ENCODE results near the gene ARL15. TPM values are rescaled to one million over a fixed set of nuclear protein-coding genes. Genes with fewer than 3 reads are reported as not detected.

The ARL15 gene
- total and polyA plus RNA-seq, 9 of the 15 experiments (the other 6 are each of a cell fraction or from before 2014, with no cell fraction given), result 18.5 to 80.4 (median 57.0) TPM

- TF ChIP-seq FIP1L1 (IDR thresholded peaks at IDR 0.05; ENCODE audit: low read depth, low read length, poor library complexity, severe bottlenecking), result no peak
Measured at GRCh38 chr5:53923961-53924360, 386.4 kb downstream of the ARL15 start (continued).

- WGBS (ENCODE audit: insufficient coverage, low coverage, missing lambda C conversion rate), result 81% methylated on average over 8 of the region's 8 CpGs
- in situ Hi-C loops (cut with MboI) (no loop called here), intact Hi-C loops (cut with micrococcal nuclease) (no loop called here)
- no TSS peak for BruUV-seq (replicated peaks)
- Histone ChIP-seq H3K4me1 (replicated peaks in 1 of 2; ENCODE audit: control insufficient read depth in 2 of 2, insufficient read depth in 2 of 2, low read length in 2 of 2) (peaks cover 0 to 2% of the 10 kb centered on the region in 2 experiments; a peak in 2 of 5 replicates), H3K4me3 (no peak overlapping the region), H4K20me1 (replicated peaks; ENCODE audit: control insufficient read depth, insufficient read depth, low read length) (0 out of 2 replicates have a peak, but pooled peaks cover 7% of the 10 kb centered on the region), H3K79me2 (ENCODE audit: control insufficient read depth, insufficient read depth, low read length) (no peaks in the 10 kb centered on the region), H3K9ac (ENCODE audit: insufficient read depth in 1 of 2, low read depth in 2 of 2, low read length in 2 of 2) (no peak overlapping the region), H3K27ac (ENCODE audit: extremely low read depth, low read depth, low read length) (no peak overlapping the region), H3K36me3 (ENCODE audit: control insufficient read depth, insufficient read depth, low read length) (no peaks in the 10 kb centered on the region), H2AFZ (ENCODE audit: low read depth, low read length) (no peak overlapping the region), H3K9me1 (ENCODE audit: control insufficient read depth, insufficient read depth, low read length) (no peaks in the 10 kb centered on the region), H3K27me3 (ENCODE audit: control insufficient read depth in 2 of 2, insufficient read depth in 2 of 2, low read length in 2 of 2) (no peaks in the 10 kb centered on the region), H3K4me2 (ENCODE audit: insufficient read depth, low read length) (no peak overlapping the region), H3K9me3 (replicated peaks; ENCODE audit: control insufficient read depth, insufficient read depth, low read depth, low read length) (no peaks in the 10 kb centered on the region)
- POLR2A ChIA-PET, result no interaction called here
- CTCF ChIA-PET (ENCODE audit: low intra/inter-chr PET ratio), result no interaction called here
- DNase-seq (ENCODE audit: extremely low read depth in 1 of 4, low spot score in 3 of 4) (no peak), ATAC-seq (no peak), FAIRE-seq (no peak)
- TF ChIP-seq, protein P1, sequence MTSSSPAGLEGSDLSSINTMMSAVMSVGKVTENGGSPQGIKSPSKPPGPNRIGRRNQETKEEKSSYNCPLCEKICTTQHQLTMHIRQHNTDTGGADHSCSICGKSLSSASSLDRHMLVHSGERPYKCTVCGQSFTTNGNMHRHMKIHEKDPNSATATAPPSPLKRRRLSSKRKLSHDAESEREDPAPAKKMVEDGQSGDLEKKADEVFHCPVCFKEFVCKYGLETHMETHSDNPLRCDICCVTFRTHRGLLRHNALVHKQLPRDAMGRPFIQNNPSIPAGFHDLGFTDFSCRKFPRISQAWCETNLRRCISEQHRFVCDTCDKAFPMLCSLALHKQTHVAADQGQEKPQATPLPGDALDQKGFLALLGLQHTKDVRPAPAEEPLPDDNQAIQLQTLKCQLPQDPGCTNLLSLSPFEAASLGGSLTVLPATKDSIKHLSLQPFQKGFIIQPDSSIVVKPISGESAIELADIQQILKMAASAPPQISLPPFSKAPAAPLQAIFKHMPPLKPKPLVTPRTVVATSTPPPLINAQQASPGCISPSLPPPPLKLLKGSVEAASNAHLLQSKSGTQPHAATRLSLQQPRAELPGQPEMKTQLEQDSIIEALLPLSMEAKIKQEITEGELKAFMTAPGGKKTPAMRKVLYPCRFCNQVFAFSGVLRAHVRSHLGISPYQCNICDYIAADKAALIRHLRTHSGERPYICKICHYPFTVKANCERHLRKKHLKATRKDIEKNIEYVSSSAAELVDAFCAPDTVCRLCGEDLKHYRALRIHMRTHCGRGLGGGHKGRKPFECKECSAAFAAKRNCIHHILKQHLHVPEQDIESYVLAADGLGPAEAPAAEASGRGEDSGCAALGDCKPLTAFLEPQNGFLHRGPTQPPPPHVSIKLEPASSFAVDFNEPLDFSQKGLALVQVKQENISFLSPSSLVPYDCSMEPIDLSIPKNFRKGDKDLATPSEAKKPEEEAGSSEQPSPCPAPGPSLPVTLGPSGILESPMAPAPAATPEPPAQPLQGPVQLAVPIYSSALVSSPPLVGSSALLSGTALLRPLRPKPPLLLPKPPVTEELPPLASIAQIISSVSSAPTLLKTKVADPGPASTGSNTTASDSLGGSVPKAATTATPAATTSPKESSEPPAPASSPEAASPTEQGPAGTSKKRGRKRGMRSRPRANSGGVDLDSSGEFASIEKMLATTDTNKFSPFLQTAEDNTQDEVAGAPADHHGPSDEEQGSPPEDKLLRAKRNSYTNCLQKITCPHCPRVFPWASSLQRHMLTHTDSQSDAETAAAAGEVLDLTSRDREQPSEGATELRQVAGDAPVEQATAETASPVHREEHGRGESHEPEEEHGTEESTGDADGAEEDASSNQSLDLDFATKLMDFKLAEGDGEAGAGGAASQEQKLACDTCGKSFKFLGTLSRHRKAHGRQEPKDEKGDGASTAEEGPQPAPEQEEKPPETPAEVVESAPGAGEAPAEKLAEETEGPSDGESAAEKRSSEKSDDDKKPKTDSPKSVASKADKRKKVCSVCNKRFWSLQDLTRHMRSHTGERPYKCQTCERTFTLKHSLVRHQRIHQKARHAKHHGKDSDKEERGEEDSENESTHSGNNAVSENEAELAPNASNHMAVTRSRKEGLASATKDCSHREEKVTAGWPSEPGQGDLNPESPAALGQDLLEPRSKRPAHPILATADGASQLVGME (CRISPR knock-in tag; IDR thresholded peaks at IDR 0.05), result no peak
- TF ChIP-seq MXI1 (IDR thresholded peaks at IDR 0.05; ENCODE audit: low read depth, low read length) (no peak), RBM34 (IDR thresholded peaks at IDR 0.05; ENCODE audit: borderline replicate concordance, insufficient read depth, low read length) (no peak), XRCC3 (IDR thresholded peaks at IDR 0.05) (no peak), NCOA1 (IDR thresholded peaks at IDR 0.05; ENCODE audit: low read depth) (no peak)
Measured at GRCh38 chr5:53922508-53923498, 387.6 kb downstream of the ARL15 start.

Measured in K562 (cell line).